Adrenal gland (tissue), 19 donors: Measurements from ENCODE around the gene TRIP12. TPM values are rescaled to one million over a fixed set of nuclear protein-coding genes. Genes with fewer than 3 reads are reported as not detected.
A peak's percentile ranks its signal among the peaks of the same experiment; 100 is the strongest.
"Not testable (repeated sequence)": the region's sequence is repeated elsewhere in the genome, so short reads cannot be mapped to it uniquely, and the experiment has no call there.

Experiments used
- DNase-seq, 7 donors: peaks; one replicate each; pipeline ENCODE4 v3.0.0-alpha.2; 2019 to 2020
- H3K27ac ChIP-seq, 5 donors: fragments of 200-600 bp; sonication (generic) in 4 of 5; 1 replicate in 3 of 5; 2 replicates in 2 of 5; pipeline versions ENCODE4 v1.5.1 to v1.8.0; 2016 to 2020; ENCODE audit warnings: mild to moderate bottlenecking in 1 of 5
- H3K27me3 ChIP-seq: fragments of 200-600 bp; 2 replicates; pipeline ENCODE4 v1.8.0; 2021
- H3K36me3 ChIP-seq, 2 donors: fragments of 200-600 bp; replicated peaks in 1 of 2; 1 replicate in 1 of 2; 2 replicates in 1 of 2; pipeline versions ENCODE4 v1.5.1 to v1.8.0; 2018 to 2022
- H3K4me1 ChIP-seq, 2 donors: fragments of 200-600 bp; replicated peaks in 1 of 2; 1 replicate in 1 of 2; 2 replicates in 1 of 2; pipeline versions ENCODE4 v1.5.1 to v1.8.0; 2018 to 2021
- H3K4me3 ChIP-seq, 4 donors: fragments of 200-600 bp; sonication (generic) in 3 of 4; one replicate each; pipeline ENCODE4 v1.5.1; 2016 to 2018
- H3K9me3 ChIP-seq, 3 donors: fragments of 200-600 bp; sonication (generic) in 1 of 3; replicated peaks in 1 of 3; 1 replicate in 2 of 3; 2 replicates in 1 of 3; pipeline versions ENCODE4 v1.5.1 to v1.8.0; 2016 to 2021
- CTCF ChIP-seq, 6 experiments: fragments of 450-650 bp in 4 of 6; fragments of 200-600 bp in 2 of 6; sonication (generic) in 1 of 6; IDR thresholded peaks; 1 replicate in 5 of 6; 2 replicates in 1 of 6; pipeline versions ENCODE4 v1.5.1 to v1.8.0; 2016 to 2021; ENCODE audit warnings: antibody characterized with exemption in 6 of 6, mild to moderate bottlenecking in 2 of 6, moderate library complexity in 1 of 6
- POLR2A ChIP-seq, 2 donors: fragments of 450-650 bp; IDR thresholded peaks; one replicate each; pipeline ENCODE4 v1.6.1; 2017; ENCODE audit warnings: antibody characterized with exemption in 2 of 2, mild to moderate bottlenecking in 2 of 2, moderate library complexity in 1 of 2
- WGBS, 4 donors: extraction: QIAGEN DNeasy Blood & Tissue Kit in 2 of 4; methylation state at CpG; one replicate each; pipeline versions ENCODE4 v1.1.5 to v1.1.7; 2013 to 2017; 5-methylcytosine and 5-hydroxymethylcytosine counted together
- intact Hi-C, 2 donors: fragments of 100-400 bp; cut with DNase I; formaldehyde crosslinking; loops; one replicate each; pipeline versions ENCODE4 v1.14.1 to v1.15.0; 2022 to 2023
- long read RNA-seq, 10 donors: library from polyadenylated mRNA in 3 of 10; unstranded in 2 of 10; stranded (forward) in 1 of 10; transcript quantifications; one replicate each; pipeline ENCODE4 v2.0.0 and lab custom pipeline, GENCODE V29; 2021 to 2026
- polyA plus RNA-seq, 3 donors: library from polyadenylated mRNA; stranded (reverse); fragments of 200-250 nt in 2 of 3; fragments of 350-450 nt in 1 of 3; fragmentation: Illumina TruSeq in 1 of 3; extraction: RNeasy Lipid Tissue Mini Kit (QIAGEN cat#74804) in 1 of 3; gene quantifications; one replicate each; pipeline ENCODE4 v1.2.3, GENCODE V29; 2013 to 2014
- total RNA-seq, 9 donors: library from RNA; depleted of rRNA in 4 of 9; stranded (reverse); fragments of >200 nt in 4 of 9; fragments of 120-200 nt in 1 of 9; fragmentation: NEBNext Ultra II Directional in 1 of 9; extraction: Animal tissue kit (Norgen Biotek cat#: 25700) in 1 of 9; gene quantifications; one replicate each; pipeline versions ENCODE4 v1.1.0 to v1.2.4, GENCODE V29; 2013 to 2023
- donor health status: healthy with polysubstance abuse.
- donor health status: Bipolar disorder and iron deficiency.
- donor health status: DM: yes; HTN: yes; CAD: no.
- donor health status: DM: no; HTN: no; CAD: no.
- donor health status: DM: no; HTN: no; CAD: no.
- donor health status: DM: yes; HTN: yes; CAD: no.

TRIP12 gene
- total RNA-seq = 100 to 1,000 TPM in 7 of 9 donors, 10 to 100 TPM in 2; 78.1 to 242 (median 188) TPM
- polyA plus RNA-seq = 100 to 1,000 TPM in 1 of 3 donors, 10 to 100 TPM in 2; 15.5 to 167 (median 23.7) TPM
- long read RNA-seq, donor 1, partial matches to known transcripts = 7 of 9 reads
- long read RNA-seq, donor 1, other reads (novel, unspliced or antisense) = 0 of 9 reads
- long read RNA-seq, donor 2, partial matches to known transcripts = 5 of 5 reads
- long read RNA-seq, donor 2, other reads (novel, unspliced or antisense) = 0 of 5 reads
- long read RNA-seq, donor 3, partial matches to known transcripts = 0 of 1 reads
- long read RNA-seq, donor 3, other reads (novel, unspliced or antisense) = 0 of 1 reads
- long read RNA-seq, donor 4, partial matches to known transcripts = 6 of 11 reads
- long read RNA-seq, donor 4, other reads (novel, unspliced or antisense) = 5 of 11 reads
- long read RNA-seq, donor 5, full-length matches to known transcripts = 3 of 57 reads
- long read RNA-seq, donor 5, partial matches to known transcripts = 13 of 57 reads
- long read RNA-seq, donor 5, other reads (novel, unspliced or antisense) = 41 of 57 reads
- long read RNA-seq, donor 6, partial matches to known transcripts = 8 of 11 reads
- long read RNA-seq, donor 6, other reads (novel, unspliced or antisense) = 3 of 11 reads
- long read RNA-seq, donor 7 = 0 reads
- long read RNA-seq, donor 8, partial matches to known transcripts = 0 of 4 reads
- long read RNA-seq, donor 8, other reads (novel, unspliced or antisense) = 0 of 4 reads
- long read RNA-seq, donor 9 = 0 reads
- long read RNA-seq, donor 10 = 0 reads

GRCh38 chr2:229921892-229922448, at the start of gene TRIP12:
Gene TRIP12, minus strand, starts transcription at chr2:229922009. Its CDS starts 41,930 bp downstream, at chr2:229880079.
- peak in 1 of 6 experiments; percentile 16 for TF ChIP-seq CTCF (IDR thresholded peaks at IDR 0.05)
- TF ChIP-seq POLR2A (IDR thresholded peaks at IDR 0.05) = peak; percentile 27 to 44
- no peaks in the 10 kb centered on the region for H3K9me3 ChIP-seq
- DNase-seq = peak; percentile 93 to 98 (median 95)
- peaks cover 0 to 33% of the 10 kb centered on the region in 2 donors for H3K4me1 ChIP-seq
- H3K36me3 ChIP-seq = no peaks in the 10 kb centered on the region
- no peaks in the 10 kb centered on the region for H3K27me3 ChIP-seq
- peak within 1 kb of the TSS; percentile 93 to 99 (median 97) for H3K27ac ChIP-seq
- 0 to 1% (median 0%) methylated on average over 6 to 49 of the region's 49 CpGs for WGBS, 4 donors
- peak within 1 kb of the TSS; percentile 69 to 90 (median 82) for H3K4me3 ChIP-seq
- intact Hi-C loops = loop anchor here in 1 of 2 donors (10.0 kb wide), 1 partner anchor 117 kb away; no protein-coding TSS in a partner anchor

GRCh38 chr2:229971298-229971790, 49.5 kb upstream of the TRIP12 start:
- no peak for DNase-seq
- intact Hi-C loops = no loop called here
- H3K4me3 ChIP-seq = no peak overlapping the region
- no peaks in the 10 kb centered on the region for H3K27me3 ChIP-seq
- no peaks in the 10 kb centered on the region for H3K9me3 ChIP-seq
- no peaks in the 10 kb centered on the region for H3K36me3 ChIP-seq
- H3K4me1 ChIP-seq = no peaks in the 10 kb centered on the region
- TF ChIP-seq CTCF (IDR thresholded peaks at IDR 0.05) = no peak
- no peak for TF ChIP-seq POLR2A (IDR thresholded peaks at IDR 0.05)
- 94 to 96% (median 95%) methylated on average over 3 of the region's 3 CpGs for WGBS, 4 donors
- no peak overlapping the region for H3K27ac ChIP-seq

GRCh38 chr2:229970406-229970805, 48.6 kb upstream of the TRIP12 start:
- DNase-seq = no peak
- intact Hi-C loops = no loop called here
- whole genome bisulfite sequencing, 4 donors = 82 to 87% (median 84%) methylated on average over 3 of the region's 3 CpGs
- Histone ChIP-seq H3K27ac (no peak overlapping the region), H3K4me3 (no peak overlapping the region), H3K27me3 (no peaks in the 10 kb centered on the region), H3K36me3 (no peaks in the 10 kb centered on the region), H3K9me3 (no peaks in the 10 kb centered on the region), H3K4me1 (no peaks in the 10 kb centered on the region)
- TF ChIP-seq POLR2A (IDR thresholded peaks at IDR 0.05) (no peak), CTCF (IDR thresholded peaks at IDR 0.05) (no peak)

- H3K27ac ChIP-seq = no peak overlapping the region
- WGBS, 4 donors = 86 to 90% (median 89%) methylated on average over 3 of the region's 3 CpGs
- H3K4me1 ChIP-seq = no peaks in the 10 kb centered on the region
- no peak overlapping the region for H3K4me3 ChIP-seq
- DNase-seq = no peak
- H3K9me3 ChIP-seq = no peaks in the 10 kb centered on the region
- intact Hi-C loops = no loop called here
- no peaks in the 10 kb centered on the region for H3K36me3 ChIP-seq
- TF ChIP-seq POLR2A (IDR thresholded peaks at IDR 0.05) (no peak), CTCF (IDR thresholded peaks at IDR 0.05) (no peak)
- no peaks in the 10 kb centered on the region for H3K27me3 ChIP-seq
Observed at GRCh38 chr2:229969921-229970320, 48.1 kb upstream of the TRIP12 start.

- intact Hi-C loops, H3K4me3 ChIP-seq, H3K36me3 ChIP-seq, H3K27ac ChIP-seq, H3K4me1 ChIP-seq, H3K27me3 ChIP-seq, H3K9me3 ChIP-seq, DNase-seq: not testable (repeated sequence)
- 90 to 98% (median 95%) methylated on average over 7 to 9 of the region's 9 CpGs for WGBS, 4 donors
Observed at GRCh38 chr2:229963596-229963995, 41.8 kb upstream of the TRIP12 start.
